H9 (cell line): ENCODE data around the gene NTNG2. TPM values are rescaled to one million over a fixed set of nuclear protein-coding genes. Genes with fewer than 3 reads are reported as not detected.

Source experiments
- DNase-seq: peaks from one replicate; pipeline ENCODE4 v3.0.0-alpha.2; 2017
- H2AFZ ChIP-seq: one replicate; pipeline ENCODE4 v1.6.1; 2013; ENCODE audit warnings: mild to moderate bottlenecking, low read length, control low read depth, moderate library complexity
- H2AK5ac ChIP-seq: 2 replicates; pipeline ENCODE4 v1.6.1; 2013; ENCODE audit warnings: low read length, control low read depth, mixed read lengths; ENCODE audit not compliant: insufficient read length
- H2BK120ac ChIP-seq: one replicate; pipeline ENCODE4 v1.6.1; 2013; ENCODE audit warnings: low read depth, mild to moderate bottlenecking, low read length, control low read depth, inconsistent platforms; ENCODE audit not compliant: poor library complexity, severe bottlenecking
- H2BK12ac ChIP-seq: 2 replicates; pipeline ENCODE4 v1.6.1; 2013; ENCODE audit warnings: low read length, control low read depth, mixed read lengths, low read depth; ENCODE audit not compliant: insufficient read length
- H2BK15ac ChIP-seq: 2 replicates; pipeline ENCODE4 v1.6.1; 2013; ENCODE audit warnings: low read depth, low read length, control low read depth
- H2BK20ac ChIP-seq: one replicate; pipeline ENCODE4 v1.6.1; 2013; ENCODE audit warnings: low read depth, mild to moderate bottlenecking, low read length, control low read depth, inconsistent platforms; ENCODE audit not compliant: poor library complexity, severe bottlenecking
- H2BK5ac ChIP-seq: 2 replicates; pipeline ENCODE4 v1.6.1; 2013; ENCODE audit warnings: low read length, control low read depth, mixed read lengths; ENCODE audit not compliant: insufficient read length
- H3K14ac ChIP-seq: 2 replicates; pipeline ENCODE4 v1.6.1; 2013; ENCODE audit warnings: low read length, control low read depth; ENCODE audit not compliant: insufficient read depth
- H3K18ac ChIP-seq: 2 replicates; pipeline ENCODE4 v1.6.1; 2013; ENCODE audit warnings: low read depth, mild to moderate bottlenecking, mixed read lengths, low read length, control low read depth; ENCODE audit not compliant: insufficient read length
- H3K23ac ChIP-seq: 2 replicates; pipeline ENCODE4 v1.6.1; 2013; ENCODE audit warnings: low read length, control low read depth, mixed read lengths, low read depth; ENCODE audit not compliant: insufficient read length
- H3K23me2 ChIP-seq: 2 replicates; pipeline ENCODE4 v1.6.1; 2013; ENCODE audit warnings: low read depth, mild to moderate bottlenecking, mixed read lengths, low read length, control low read depth; ENCODE audit not compliant: insufficient read length, poor library complexity, severe bottlenecking
- H3K27ac ChIP-seq: 2 replicates; pipeline ENCODE4 v1.5.1; 2013; ENCODE audit warnings: low read length, control low read depth, mixed read lengths, low read depth; ENCODE audit not compliant: insufficient read length
- H3K27me3 ChIP-seq: 2 replicates; pipeline ENCODE4 v1.6.1; 2013; ENCODE audit warnings: low read length, control low read depth, inconsistent platforms; ENCODE audit not compliant: insufficient read depth
- H3K4ac ChIP-seq: 2 replicates; pipeline ENCODE4 v1.6.1; 2013; ENCODE audit warnings: low read depth, mild to moderate bottlenecking, control low read depth, inconsistent platforms, low read length, moderate library complexity
- H3K4me1 ChIP-seq: 2 replicates; pipeline ENCODE4 v1.6.1; 2013; ENCODE audit warnings: low read length, control low read depth, inconsistent platforms; ENCODE audit not compliant: insufficient read depth
- H3K4me2 ChIP-seq: 2 replicates; pipeline ENCODE4 v1.6.1; 2013; ENCODE audit warnings: low read length, control low read depth, mixed read lengths; ENCODE audit not compliant: insufficient read length, insufficient read depth
- H3K56ac ChIP-seq: 2 replicates; pipeline ENCODE4 v1.6.1; 2013; ENCODE audit warnings: low read depth, mild to moderate bottlenecking, mixed read lengths, low read length, control low read depth; ENCODE audit not compliant: insufficient read length
- H3K79me1 ChIP-seq: 2 replicates; pipeline ENCODE4 v1.6.1; 2013; ENCODE audit warnings: low read depth, mild to moderate bottlenecking, moderate library complexity, low read length, control low read depth, inconsistent platforms; ENCODE audit not compliant: insufficient read depth, poor library complexity, severe bottlenecking
- H3K79me2 ChIP-seq: 2 replicates; pipeline ENCODE4 v1.6.1; 2013; ENCODE audit warnings: low read length, control low read depth, inconsistent platforms; ENCODE audit not compliant: insufficient read depth
- H3K9ac ChIP-seq: 2 replicates; pipeline ENCODE4 v1.6.1; 2013; ENCODE audit warnings: low read length, control low read depth, mixed read lengths; ENCODE audit not compliant: insufficient read length; ENCODE audit errors: extremely low read depth
- H3K9me3 ChIP-seq: one replicate; pipeline ENCODE4 v1.6.1; 2013; ENCODE audit warnings: low read depth, low read length, inconsistent platforms; ENCODE audit not compliant: control insufficient read depth
- H3T11ph ChIP-seq: one replicate; pipeline ENCODE4 v1.6.1; 2013; ENCODE audit warnings: mild to moderate bottlenecking, low read length, control low read depth, inconsistent platforms
- H4K20me1 ChIP-seq: one replicate; pipeline ENCODE4 v1.6.1; 2013; ENCODE audit not compliant: control insufficient read depth, insufficient read length, insufficient read depth
- H4K5ac ChIP-seq: 2 replicates; pipeline ENCODE4 v1.6.1; 2013; ENCODE audit warnings: low read depth, mild to moderate bottlenecking, mixed read lengths, low read length, control low read depth; ENCODE audit not compliant: insufficient read length
- H4K8ac ChIP-seq: replicated peaks from 2 replicates; pipeline ENCODE4 v1.6.1; 2013; ENCODE audit warnings: low read length, control low read depth, mixed read lengths, low read depth; ENCODE audit not compliant: insufficient read length
- H4K91ac ChIP-seq: 2 replicates; pipeline ENCODE4 v1.6.1; 2013; ENCODE audit warnings: low read depth, mild to moderate bottlenecking, moderate library complexity, mixed read lengths, low read length, control low read depth; ENCODE audit not compliant: insufficient read length
- H3K27ac Mint-ChIP-seq, 3 experiments: 2 replicates in 2 of 3; 3 replicates in 1 of 3; pipeline ENCODE4 v1.8.0; 2020 to 2021; ENCODE audit warnings: mixed read lengths in 3 of 3, mild to moderate bottlenecking in 1 of 3, moderate library complexity in 1 of 3
- H3K27me3 Mint-ChIP-seq: 2 replicates; pipeline ENCODE4 v1.8.0; 2021; ENCODE audit warnings: low read depth, mild to moderate bottlenecking, moderate library complexity, mixed read lengths
- H3K36me3 Mint-ChIP-seq, 3 experiments: 2 replicates in 2 of 3; 3 replicates in 1 of 3; pipeline ENCODE4 v1.8.0; 2020 to 2021; ENCODE audit warnings: low read depth in 3 of 3, mixed read lengths in 3 of 3; ENCODE audit not compliant: insufficient read depth in 1 of 3
- H3K4me1 Mint-ChIP-seq, 2 experiments: 2 replicates each; pipeline ENCODE4 v1.8.0; 2020; ENCODE audit warnings: mixed read lengths in 2 of 2
- H3K4me3 Mint-ChIP-seq, 2 experiments: 2 replicates in 1 of 2; 3 replicates in 1 of 2; pipeline ENCODE4 v1.8.0; 2020 to 2021; ENCODE audit warnings: mild to moderate bottlenecking in 2 of 2, mixed read lengths in 2 of 2, moderate library complexity in 1 of 2
- H3K9me3 Mint-ChIP-seq, 2 experiments: 2 replicates in 1 of 2; 3 replicates in 1 of 2; pipeline ENCODE4 v1.8.0; 2020; ENCODE audit warnings: mild to moderate bottlenecking in 2 of 2, mixed read lengths in 2 of 2, moderate library complexity in 1 of 2
- WGBS: extraction: QIAGEN DNeasy Blood & Tissue Kit; methylation state at CpG from one replicate; pipeline ENCODE4 v1.1.7; 2013; ENCODE audit warnings: missing lambda C conversion rate, low lambda C conversion rate, mixed read lengths; ENCODE audit not compliant: insufficient read length; ENCODE audit errors: extremely low coverage; 5-methylcytosine and 5-hydroxymethylcytosine counted together
- total RNA-seq: library from RNA; stranded (reverse); gene quantifications from 2 replicates; pipeline ENCODE4 v1.2.1, GENCODE V29; 2021
- TF ChIP-seq, protein P1 (sequence below): fragments of 200-600 bp; sonication (generic); conservative IDR thresholded peaks from 3 replicates; pipeline ENCODE4 v1.8.0; 2021; ENCODE audit warnings: antibody characterized with exemption, mild to moderate bottlenecking

NTNG2 gene
- total RNA-seq, 1 experiment from 2014 or later = 0.52 TPM

DNA sequence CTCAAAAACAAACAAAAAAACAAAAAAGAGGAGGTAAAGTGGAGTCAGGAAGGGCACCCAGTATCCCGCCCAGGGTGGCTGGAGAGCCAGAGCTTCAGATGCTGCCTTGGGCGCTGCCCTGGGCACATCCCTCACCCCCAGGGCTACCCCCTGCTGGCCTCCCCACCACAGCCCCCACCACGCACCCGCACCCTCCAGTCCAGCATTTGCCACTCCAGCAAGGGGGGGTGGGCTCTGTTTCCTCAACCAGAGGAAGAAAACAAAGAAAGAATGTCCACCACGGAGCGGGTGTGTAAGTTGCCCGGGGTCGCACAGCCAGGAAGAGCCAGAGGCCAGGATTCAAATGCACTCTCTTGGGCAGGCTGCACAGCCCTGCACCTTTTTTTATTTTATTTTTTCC lies 86.1 kb downstream of the NTNG2 start:
- no peak overlapping the region for H2BK20ac ChIP-seq
- H3K23ac ChIP-seq = no peak overlapping the region
- no peak overlapping the region for H3T11ph ChIP-seq
- Mint-ChIP-seq H3K27me3 (peaks cover 30% of the 10 kb centered on the region), H3K36me3 (peaks cover 3 to 16% (median 5%) of the 10 kb centered on the region in 3 experiments; a peak in 4 of 7 replicates), H3K27ac (no peak overlapping the region; a peak in 1 of 7 replicates), H3K4me1 (peaks cover 7 to 16% of the 10 kb centered on the region in 2 experiments; a peak in 3 of 4 replicates), H3K4me3 (no peak overlapping the region), H3K9me3 (peaks cover 18 to 19% of the 10 kb centered on the region in 2 experiments)
- H3K4me1 ChIP-seq = no peaks in the 10 kb centered on the region; the same call in 1 of the 2 replicates
- no CpG with 5 or more reads among the region's 8 CpGs for WGBS
- TF ChIP-seq, protein P1, sequence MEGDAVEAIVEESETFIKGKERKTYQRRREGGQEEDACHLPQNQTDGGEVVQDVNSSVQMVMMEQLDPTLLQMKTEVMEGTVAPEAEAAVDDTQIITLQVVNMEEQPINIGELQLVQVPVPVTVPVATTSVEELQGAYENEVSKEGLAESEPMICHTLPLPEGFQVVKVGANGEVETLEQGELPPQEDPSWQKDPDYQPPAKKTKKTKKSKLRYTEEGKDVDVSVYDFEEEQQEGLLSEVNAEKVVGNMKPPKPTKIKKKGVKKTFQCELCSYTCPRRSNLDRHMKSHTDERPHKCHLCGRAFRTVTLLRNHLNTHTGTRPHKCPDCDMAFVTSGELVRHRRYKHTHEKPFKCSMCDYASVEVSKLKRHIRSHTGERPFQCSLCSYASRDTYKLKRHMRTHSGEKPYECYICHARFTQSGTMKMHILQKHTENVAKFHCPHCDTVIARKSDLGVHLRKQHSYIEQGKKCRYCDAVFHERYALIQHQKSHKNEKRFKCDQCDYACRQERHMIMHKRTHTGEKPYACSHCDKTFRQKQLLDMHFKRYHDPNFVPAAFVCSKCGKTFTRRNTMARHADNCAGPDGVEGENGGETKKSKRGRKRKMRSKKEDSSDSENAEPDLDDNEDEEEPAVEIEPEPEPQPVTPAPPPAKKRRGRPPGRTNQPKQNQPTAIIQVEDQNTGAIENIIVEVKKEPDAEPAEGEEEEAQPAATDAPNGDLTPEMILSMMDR = no peak
- DNase-seq = no peak
- H4K20me1 ChIP-seq = no peaks in the 10 kb centered on the region
- peaks cover 3% of the 10 kb centered on the region for H3K23me2 ChIP-seq
- no peak overlapping the region for H2AK5ac ChIP-seq
- no peaks in the 10 kb centered on the region for H3K79me2 ChIP-seq
- H3K79me1 ChIP-seq = no peaks in the 10 kb centered on the region
- no peak overlapping the region for H4K91ac ChIP-seq
- H3K9me3 ChIP-seq = no peaks in the 10 kb centered on the region
- H2BK12ac ChIP-seq = no peak overlapping the region
- no peak overlapping the region for H2BK120ac ChIP-seq
- no peak overlapping the region for H3K56ac ChIP-seq
- no peaks in the 10 kb centered on the region; the same call in 1 of the 2 replicates for H3K27me3 ChIP-seq
- no peak overlapping the region for H4K5ac ChIP-seq
- H3K4ac ChIP-seq = no peak overlapping the region
- H2BK5ac ChIP-seq = no peak overlapping the region
- H4K8ac ChIP-seq = no peak overlapping the region
- H3K4me2 ChIP-seq = no peak overlapping the region
- no peak overlapping the region for H3K18ac ChIP-seq
- no peak overlapping the region for H3K14ac ChIP-seq
- no peak overlapping the region for H3K9ac ChIP-seq
- H3K27ac ChIP-seq = no peak overlapping the region
- H2BK15ac ChIP-seq = no peak overlapping the region
- no peak overlapping the region for H2AFZ ChIP-seq
